MM.1S (cell line): ENCODE data around the gene ACTG1.

Source experiments
- EZH2 ChIP-seq: fragments of 300-600 bp; sonication (generic); optimal IDR thresholded peaks from 2 replicates; pipeline ENCODE3; 2017; ENCODE audit warnings: low read depth, mild to moderate bottlenecking, antibody characterized with exemption, low read length, mixed read lengths
- EZH2phosphoT487 ChIP-seq: fragments of 300-600 bp; sonication (generic); IDR thresholded peaks from 2 replicates; pipeline ENCODE4 v1.6.1; 2018; ENCODE audit warnings: antibody characterized with exemption, low read length
- TF ChIP-seq, protein P1 (sequence below): fragments of 300-600 bp; sonication (generic); IDR thresholded peaks from 2 replicates; pipeline ENCODE4 v1.5.1; 2016; ENCODE audit warnings: antibody characterized with exemption, low read length, mixed read lengths

DNA sequence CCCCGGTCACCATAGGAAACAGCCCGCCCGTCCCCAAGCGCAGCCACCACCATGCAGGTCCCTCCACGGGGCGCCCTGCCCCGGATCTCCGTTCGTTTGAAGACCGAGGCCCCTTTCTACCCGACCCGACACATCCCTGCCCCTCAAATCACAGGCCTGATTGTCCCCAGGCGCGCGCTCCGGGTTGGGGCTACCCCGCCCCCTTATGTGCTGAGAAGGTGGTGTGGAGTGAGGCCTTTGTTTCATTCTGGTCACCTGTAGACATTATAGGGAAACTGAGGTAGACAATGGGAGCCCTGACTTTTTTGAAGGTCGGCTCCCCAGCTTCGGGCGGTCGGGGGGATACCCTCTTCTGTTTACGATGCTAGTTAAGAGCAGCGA lies 763 bp upstream of the ACTG1 start:
- TF ChIP-seq, protein P1, sequence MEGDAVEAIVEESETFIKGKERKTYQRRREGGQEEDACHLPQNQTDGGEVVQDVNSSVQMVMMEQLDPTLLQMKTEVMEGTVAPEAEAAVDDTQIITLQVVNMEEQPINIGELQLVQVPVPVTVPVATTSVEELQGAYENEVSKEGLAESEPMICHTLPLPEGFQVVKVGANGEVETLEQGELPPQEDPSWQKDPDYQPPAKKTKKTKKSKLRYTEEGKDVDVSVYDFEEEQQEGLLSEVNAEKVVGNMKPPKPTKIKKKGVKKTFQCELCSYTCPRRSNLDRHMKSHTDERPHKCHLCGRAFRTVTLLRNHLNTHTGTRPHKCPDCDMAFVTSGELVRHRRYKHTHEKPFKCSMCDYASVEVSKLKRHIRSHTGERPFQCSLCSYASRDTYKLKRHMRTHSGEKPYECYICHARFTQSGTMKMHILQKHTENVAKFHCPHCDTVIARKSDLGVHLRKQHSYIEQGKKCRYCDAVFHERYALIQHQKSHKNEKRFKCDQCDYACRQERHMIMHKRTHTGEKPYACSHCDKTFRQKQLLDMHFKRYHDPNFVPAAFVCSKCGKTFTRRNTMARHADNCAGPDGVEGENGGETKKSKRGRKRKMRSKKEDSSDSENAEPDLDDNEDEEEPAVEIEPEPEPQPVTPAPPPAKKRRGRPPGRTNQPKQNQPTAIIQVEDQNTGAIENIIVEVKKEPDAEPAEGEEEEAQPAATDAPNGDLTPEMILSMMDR: no peak
- TF ChIP-seq EZH2: no peak
- no peak for TF ChIP-seq EZH2phosphoT487
